H1 (cell line): Measurements from ENCODE around the gene FABP7. TPM values are rescaled to one million over a fixed set of nuclear protein-coding genes. Genes with fewer than 3 reads are reported as not detected.

Experiments
- CHD1 ChIP-seq: IDR thresholded peaks from 2 replicates; pipeline ENCODE4 v1.6.1; 2012; ENCODE audit warnings: low read depth, low read length, improper control_type of control experiment
- JUN ChIP-seq: IDR thresholded peaks from 2 replicates; pipeline ENCODE4 v1.6.1; 2011; ENCODE audit warnings: low read depth, mild to moderate bottlenecking, improper control_type of control experiment, low read length
- RAD21 ChIP-seq, 2 experiments: IDR thresholded peaks in 1 of 2; conservative IDR thresholded peaks in 1 of 2; 2 replicates each; pipeline ENCODE4 v1.6.1; 2011; ENCODE audit warnings: low read depth in 2 of 2, low read length in 2 of 2, improper control_type of control experiment in 1 of 2, inconsistent platforms in 1 of 2, mild to moderate bottlenecking in 1 of 2, moderate library complexity in 1 of 2
- RBBP5 ChIP-seq: IDR thresholded peaks from 2 replicates; pipeline ENCODE4 v1.7.1; 2012; ENCODE audit warnings: low read depth, mild to moderate bottlenecking, inconsistent platforms, low read length, moderate library complexity, borderline replicate concordance
- SAP30 ChIP-seq: fragments of 300-600 bp; sonication (generic); IDR thresholded peaks from 2 replicates; pipeline ENCODE4 v1.7.1; 2012; ENCODE audit warnings: low read length, moderate library complexity, mild to moderate bottlenecking, inconsistent platforms; ENCODE audit not compliant: insufficient read depth, insufficient replicate concordance
- ZNF274 ChIP-seq: IDR thresholded peaks from 2 replicates; pipeline ENCODE4 v1.7.0; 2012; ENCODE audit warnings: low read length, borderline replicate concordance; ENCODE audit errors: extremely low read depth
- polyA plus RNA-seq, 7 experiments: library from polyadenylated mRNA; depleted of rRNA in 3 of 7; stranded (reverse) in 5 of 7; unstranded in 2 of 7; fragments of >200 nt in 5 of 7; fragments of 200-250 nt in 2 of 7; gene quantifications; 1 replicate in 5 of 7; 2 replicates in 1 of 7; 4 replicates in 1 of 7; pipeline versions ENCODE4 v1.2.1 to v1.2.3, GENCODE V29; 2011 to 2013; ENCODE audit warnings: missing spikeins in 2 of 7, mixed read lengths in 2 of 7
- total RNA-seq: library from RNA; stranded (reverse); fragmentation: NEBNext Ultra II Directional; extraction: Animal tissue kit (Norgen Biotek cat#: 25700); gene quantifications from 2 replicates; pipeline ENCODE4 v1.2.1, GENCODE V29; 2021
- TF ChIP-seq, protein P1 (sequence below): fragments of 300-600 bp; sonication (generic); IDR thresholded peaks from 2 replicates; pipeline ENCODE4 v1.7.1; 2012; ENCODE audit warnings: low read length, moderate library complexity, mild to moderate bottlenecking, inconsistent platforms; ENCODE audit not compliant: insufficient replicate concordance

The FABP7 gene
- total and polyA plus RNA-seq, 2 of the 8 experiments (the other 6 are each of a cell fraction or from before 2014, with no cell fraction given), result 10.6 to 13.1 TPM

DNA sequence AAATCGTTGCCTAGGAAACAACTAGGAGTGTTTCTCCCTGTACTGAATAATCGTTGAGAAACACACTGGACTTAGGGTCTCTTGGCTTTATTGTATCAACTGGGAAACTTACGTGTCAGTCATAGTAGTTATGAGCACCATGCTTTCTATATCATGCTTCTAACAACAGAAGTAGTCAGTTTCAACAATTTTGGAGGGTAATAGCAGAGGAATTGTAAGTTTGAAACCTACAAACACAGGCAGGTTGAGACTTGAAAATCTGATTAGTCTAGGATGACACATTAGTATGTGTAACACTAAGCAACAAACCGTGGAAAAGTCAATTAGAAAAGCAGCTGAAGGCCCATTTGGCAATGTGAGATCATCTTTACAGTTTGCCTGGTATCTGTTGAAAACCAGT lies 43.9 kb upstream of the FABP7 start (continued):
- TF ChIP-seq, protein P1, sequence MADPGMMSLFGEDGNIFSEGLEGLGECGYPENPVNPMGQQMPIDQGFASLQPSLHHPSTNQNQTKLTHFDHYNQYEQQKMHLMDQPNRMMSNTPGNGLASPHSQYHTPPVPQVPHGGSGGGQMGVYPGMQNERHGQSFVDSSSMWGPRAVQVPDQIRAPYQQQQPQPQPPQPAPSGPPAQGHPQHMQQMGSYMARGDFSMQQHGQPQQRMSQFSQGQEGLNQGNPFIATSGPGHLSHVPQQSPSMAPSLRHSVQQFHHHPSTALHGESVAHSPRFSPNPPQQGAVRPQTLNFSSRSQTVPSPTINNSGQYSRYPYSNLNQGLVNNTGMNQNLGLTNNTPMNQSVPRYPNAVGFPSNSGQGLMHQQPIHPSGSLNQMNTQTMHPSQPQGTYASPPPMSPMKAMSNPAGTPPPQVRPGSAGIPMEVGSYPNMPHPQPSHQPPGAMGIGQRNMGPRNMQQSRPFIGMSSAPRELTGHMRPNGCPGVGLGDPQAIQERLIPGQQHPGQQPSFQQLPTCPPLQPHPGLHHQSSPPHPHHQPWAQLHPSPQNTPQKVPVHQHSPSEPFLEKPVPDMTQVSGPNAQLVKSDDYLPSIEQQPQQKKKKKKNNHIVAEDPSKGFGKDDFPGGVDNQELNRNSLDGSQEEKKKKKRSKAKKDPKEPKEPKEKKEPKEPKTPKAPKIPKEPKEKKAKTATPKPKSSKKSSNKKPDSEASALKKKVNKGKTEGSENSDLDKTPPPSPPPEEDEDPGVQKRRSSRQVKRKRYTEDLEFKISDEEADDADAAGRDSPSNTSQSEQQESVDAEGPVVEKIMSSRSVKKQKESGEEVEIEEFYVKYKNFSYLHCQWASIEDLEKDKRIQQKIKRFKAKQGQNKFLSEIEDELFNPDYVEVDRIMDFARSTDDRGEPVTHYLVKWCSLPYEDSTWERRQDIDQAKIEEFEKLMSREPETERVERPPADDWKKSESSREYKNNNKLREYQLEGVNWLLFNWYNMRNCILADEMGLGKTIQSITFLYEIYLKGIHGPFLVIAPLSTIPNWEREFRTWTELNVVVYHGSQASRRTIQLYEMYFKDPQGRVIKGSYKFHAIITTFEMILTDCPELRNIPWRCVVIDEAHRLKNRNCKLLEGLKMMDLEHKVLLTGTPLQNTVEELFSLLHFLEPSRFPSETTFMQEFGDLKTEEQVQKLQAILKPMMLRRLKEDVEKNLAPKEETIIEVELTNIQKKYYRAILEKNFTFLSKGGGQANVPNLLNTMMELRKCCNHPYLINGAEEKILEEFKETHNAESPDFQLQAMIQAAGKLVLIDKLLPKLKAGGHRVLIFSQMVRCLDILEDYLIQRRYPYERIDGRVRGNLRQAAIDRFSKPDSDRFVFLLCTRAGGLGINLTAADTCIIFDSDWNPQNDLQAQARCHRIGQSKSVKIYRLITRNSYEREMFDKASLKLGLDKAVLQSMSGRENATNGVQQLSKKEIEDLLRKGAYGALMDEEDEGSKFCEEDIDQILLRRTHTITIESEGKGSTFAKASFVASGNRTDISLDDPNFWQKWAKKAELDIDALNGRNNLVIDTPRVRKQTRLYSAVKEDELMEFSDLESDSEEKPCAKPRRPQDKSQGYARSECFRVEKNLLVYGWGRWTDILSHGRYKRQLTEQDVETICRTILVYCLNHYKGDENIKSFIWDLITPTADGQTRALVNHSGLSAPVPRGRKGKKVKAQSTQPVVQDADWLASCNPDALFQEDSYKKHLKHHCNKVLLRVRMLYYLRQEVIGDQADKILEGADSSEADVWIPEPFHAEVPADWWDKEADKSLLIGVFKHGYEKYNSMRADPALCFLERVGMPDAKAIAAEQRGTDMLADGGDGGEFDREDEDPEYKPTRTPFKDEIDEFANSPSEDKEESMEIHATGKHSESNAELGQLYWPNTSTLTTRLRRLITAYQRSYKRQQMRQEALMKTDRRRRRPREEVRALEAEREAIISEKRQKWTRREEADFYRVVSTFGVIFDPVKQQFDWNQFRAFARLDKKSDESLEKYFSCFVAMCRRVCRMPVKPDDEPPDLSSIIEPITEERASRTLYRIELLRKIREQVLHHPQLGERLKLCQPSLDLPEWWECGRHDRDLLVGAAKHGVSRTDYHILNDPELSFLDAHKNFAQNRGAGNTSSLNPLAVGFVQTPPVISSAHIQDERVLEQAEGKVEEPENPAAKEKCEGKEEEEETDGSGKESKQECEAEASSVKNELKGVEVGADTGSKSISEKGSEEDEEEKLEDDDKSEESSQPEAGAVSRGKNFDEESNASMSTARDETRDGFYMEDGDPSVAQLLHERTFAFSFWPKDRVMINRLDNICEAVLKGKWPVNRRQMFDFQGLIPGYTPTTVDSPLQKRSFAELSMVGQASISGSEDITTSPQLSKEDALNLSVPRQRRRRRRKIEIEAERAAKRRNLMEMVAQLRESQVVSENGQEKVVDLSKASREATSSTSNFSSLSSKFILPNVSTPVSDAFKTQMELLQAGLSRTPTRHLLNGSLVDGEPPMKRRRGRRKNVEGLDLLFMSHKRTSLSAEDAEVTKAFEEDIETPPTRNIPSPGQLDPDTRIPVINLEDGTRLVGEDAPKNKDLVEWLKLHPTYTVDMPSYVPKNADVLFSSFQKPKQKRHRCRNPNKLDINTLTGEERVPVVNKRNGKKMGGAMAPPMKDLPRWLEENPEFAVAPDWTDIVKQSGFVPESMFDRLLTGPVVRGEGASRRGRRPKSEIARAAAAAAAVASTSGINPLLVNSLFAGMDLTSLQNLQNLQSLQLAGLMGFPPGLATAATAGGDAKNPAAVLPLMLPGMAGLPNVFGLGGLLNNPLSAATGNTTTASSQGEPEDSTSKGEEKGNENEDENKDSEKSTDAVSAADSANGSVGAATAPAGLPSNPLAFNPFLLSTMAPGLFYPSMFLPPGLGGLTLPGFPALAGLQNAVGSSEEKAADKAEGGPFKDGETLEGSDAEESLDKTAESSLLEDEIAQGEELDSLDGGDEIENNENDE, result no peak
- TF ChIP-seq CHD1 (no peak), SAP30 (no peak), RAD21 (IDR thresholded peaks at IDR 0.05 in 1 of 2, conservative IDR thresholded peaks at IDR 0.05 in 1 of 2; ENCODE audit: low read depth in 2 of 2, low read length in 2 of 2) (no peak), ZNF274 (no peak), RBBP5 (no peak), JUN (no peak)
